Measurements from ENCODE around the gene HYKK.
"Not testable (repeated sequence)": the region's sequence is repeated elsewhere in the genome, so short reads cannot be mapped to it uniquely, and the experiment has no call there.

Gene HYKK

DNA sequence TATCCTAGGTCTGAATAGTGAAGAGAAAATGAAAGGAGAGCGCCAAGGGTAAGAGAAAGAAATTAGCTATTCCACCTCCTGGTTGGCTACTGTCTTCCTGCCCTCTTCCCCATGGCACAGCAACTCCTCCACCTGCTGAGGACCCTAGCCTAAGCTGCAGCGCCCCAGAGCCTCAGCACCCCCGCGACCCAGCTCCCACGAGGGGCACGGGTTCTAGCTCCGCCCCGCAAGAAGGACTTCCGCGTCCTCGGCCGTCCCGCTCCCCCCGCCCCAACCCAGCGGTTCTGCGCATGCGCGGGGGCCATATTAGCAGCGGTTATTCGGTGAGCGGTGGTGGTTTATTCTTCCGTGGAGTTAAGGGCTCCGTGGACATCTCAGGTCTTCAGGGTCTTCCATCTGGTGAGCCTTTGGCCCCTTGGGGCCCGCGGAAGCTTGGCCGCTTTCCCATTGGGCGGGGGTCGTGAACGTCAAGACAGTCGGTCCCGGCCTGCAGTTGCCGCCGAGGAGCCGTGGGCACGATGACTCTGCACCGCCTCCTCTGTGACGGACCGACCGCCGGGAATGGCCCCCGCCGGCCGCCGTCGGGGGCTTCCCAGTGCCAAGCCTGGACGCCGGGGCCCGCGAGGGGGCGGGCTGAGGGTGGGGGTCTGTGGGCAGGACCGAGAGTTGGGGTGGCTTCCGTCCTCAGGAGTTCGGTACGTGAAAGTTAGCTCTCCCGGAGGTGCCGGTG, 32.9 kb downstream of the HYKK start, which contains the start of gene PSMA4:
TSS of gene PSMA4 (plus strand) at position 304 of the 730 bp plus-strand sequence. CDS start 1,484 bp downstream, outside the sequence.
- in situ Hi-C loops (cut with MboI; ENCODE audit: low sequenced_read_pairs), result no loop called here

- in situ Hi-C loops (cut with MboI; ENCODE audit: low sequenced_read_pairs), result no loop called here
These were observed 33.7 kb downstream of the HYKK start for GRCh38 chr15:78540871-78541743.

DNA sequence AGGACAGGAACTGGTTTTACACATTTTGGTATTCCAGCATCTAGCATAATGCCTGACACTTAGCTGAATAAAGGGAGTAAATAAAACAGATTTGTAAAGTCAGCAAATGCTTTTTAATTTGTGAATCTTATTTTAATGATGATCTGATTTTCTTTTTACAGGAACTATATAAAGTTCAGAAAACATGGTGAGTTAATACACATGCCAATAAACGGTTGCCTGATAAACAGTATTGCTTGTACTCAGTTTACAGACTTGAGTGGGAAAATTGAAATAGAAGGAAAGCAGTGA, 34.3 kb downstream of the HYKK start:
- in situ Hi-C loops (cut with MboI; ENCODE audit: low sequenced_read_pairs), result no loop called here

GRCh38 chr15:78542647-78543046, 35.3 kb downstream of the HYKK start:
- in situ Hi-C loops (cut with MboI; ENCODE audit: low sequenced_read_pairs), result no loop called here

GRCh38 chr15:78550194-78550593, 42.8 kb downstream of the HYKK start:
- in situ Hi-C loops (cut with MboI; ENCODE audit: low sequenced_read_pairs), result no loop called here

DNA sequence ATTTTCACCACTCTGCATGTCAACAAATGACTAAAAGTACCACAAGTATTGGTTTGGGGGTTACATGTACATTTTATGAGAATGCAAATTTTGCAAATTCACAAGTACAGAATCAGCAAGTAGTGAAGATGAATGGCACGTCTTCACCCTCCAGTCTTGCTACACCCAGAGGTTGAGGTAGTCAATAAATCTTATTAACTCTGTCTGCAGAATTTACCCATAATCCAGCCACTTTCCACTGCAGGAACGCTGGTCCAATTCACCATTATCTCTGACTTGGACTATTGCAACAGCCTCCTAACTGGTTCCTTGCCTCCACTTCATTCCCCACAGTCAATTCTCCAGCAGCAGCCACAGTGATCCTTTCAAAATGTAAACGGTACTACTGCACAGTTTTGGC, 43.4 kb downstream of the HYKK start:
- in situ Hi-C loops (cut with MboI; ENCODE audit: low sequenced_read_pairs), result no loop called here

DNA sequence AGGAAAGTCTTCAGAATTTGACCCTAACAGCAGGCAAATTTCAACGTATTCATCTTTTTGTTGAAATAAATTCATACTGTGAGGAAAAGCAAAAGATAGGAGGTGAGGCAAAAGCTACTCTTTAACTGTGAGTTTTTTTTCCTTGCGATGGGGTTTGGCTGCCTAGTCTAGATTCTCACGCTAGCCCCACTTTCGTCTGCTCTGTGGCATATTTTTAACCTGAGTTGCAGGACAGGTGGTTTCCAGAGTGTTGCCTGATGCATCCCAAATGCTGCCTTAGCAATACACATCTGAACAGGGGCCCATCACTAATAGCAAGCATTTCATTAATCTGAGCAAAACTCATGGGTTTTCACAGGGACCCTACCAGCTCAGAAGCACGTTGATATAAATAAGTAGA, 44.5 kb downstream of the HYKK start:
- in situ Hi-C loops (cut with MboI; ENCODE audit: low sequenced_read_pairs), result no loop called here

DNA sequence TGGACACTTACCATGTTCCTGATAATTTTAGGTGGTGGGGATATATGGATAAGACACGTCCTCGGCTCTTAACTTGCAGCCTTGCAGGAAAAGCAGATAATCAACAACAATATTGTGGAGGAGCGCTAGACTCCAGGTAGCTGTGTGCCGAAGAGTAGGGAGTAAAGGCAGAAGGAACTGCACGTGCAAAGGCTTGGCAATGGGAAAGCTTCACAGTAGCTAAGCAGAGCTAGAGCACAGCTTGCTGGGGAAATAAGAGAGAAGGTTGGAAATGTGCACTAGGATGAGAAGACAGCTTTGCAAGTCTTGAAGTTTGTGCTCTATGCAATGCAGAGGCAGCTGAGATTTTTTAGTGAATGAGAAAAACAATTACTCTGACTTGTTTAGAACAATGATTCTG, 45.2 kb downstream of the HYKK start:
- in situ Hi-C loops (cut with MboI; ENCODE audit: low sequenced_read_pairs), result no loop called here

- in situ Hi-C loops (cut with MboI; ENCODE audit: low sequenced_read_pairs), result not testable (repeated sequence)
These were observed 52.8 kb downstream of the HYKK start for GRCh38 chr15:78560201-78560600.

DNA sequence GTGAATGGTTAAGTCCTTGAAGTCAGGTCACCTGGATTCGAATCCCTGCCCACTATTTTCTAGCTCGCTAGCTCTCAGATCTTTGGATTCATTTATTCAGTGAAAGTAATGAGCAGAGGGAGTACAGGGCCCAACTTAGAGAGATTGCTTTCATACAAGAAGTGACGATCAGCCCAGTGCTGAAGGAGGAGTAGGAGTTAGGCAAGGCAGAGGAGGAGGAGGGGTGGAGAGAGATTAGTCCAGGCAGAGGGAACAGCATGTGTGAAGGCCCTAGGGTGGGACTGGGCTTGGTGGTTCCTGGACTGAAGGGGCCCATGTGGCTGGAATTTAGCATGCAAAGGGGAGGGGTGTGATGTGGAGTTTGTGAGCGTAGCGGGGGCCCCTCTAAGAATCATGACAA, 54.1 kb downstream of the HYKK start:
- in situ Hi-C loops (cut with MboI; ENCODE audit: low sequenced_read_pairs), result no loop called here

- in situ Hi-C loops (cut with MboI; ENCODE audit: low sequenced_read_pairs), result no loop called here
These were observed 55.7 kb downstream of the HYKK start for GRCh38 chr15:78563092-78563491.

- in situ Hi-C loops (cut with MboI; ENCODE audit: low sequenced_read_pairs), result no loop called here
These were observed 57.3 kb downstream of the HYKK start for GRCh38 chr15:78564743-78565096.

- in situ Hi-C loops (cut with MboI; ENCODE audit: low sequenced_read_pairs), result no loop called here
These were observed 57.9 kb downstream of the HYKK start, which contains the start of gene CHRNA5 for GRCh38 chr15:78565097-78565950. TSS of gene CHRNA5 (plus strand) at chr15:78565520. CDS start at chr15:78565720, 200 bp downstream.

GRCh38 chr15:78565951-78566774, 58.8 kb downstream of the HYKK start:
- in situ Hi-C loops (cut with MboI; ENCODE audit: low sequenced_read_pairs), result no loop called here

GRCh38 chr15:78567531-78567930, 60.2 kb downstream of the HYKK start:
- in situ Hi-C loops (cut with MboI; ENCODE audit: low sequenced_read_pairs), result no loop called here

GRCh38 chr15:78570710-78571109, 63.3 kb downstream of the HYKK start:
- in situ Hi-C loops (cut with MboI; ENCODE audit: low sequenced_read_pairs), result no loop called here

DNA sequence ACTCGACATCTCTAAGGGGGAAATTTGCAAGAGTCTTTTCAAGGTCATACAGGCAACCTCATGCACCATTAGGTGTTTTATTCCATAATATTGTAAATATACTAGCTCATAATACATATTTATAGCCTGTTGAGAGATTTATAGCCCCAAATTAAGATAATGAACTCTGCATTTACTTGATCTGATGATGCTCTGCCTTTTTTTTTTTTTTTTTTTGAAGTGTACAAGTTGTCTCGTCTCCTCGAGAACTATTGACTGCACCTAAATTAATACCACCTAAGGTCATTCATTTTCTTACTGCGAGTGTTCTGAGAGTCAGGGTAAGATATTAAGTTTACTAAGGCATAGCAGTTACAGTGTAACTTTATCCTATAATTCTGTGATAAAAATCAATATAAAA, 64.0 kb downstream of the HYKK start:
- in situ Hi-C loops (cut with MboI; ENCODE audit: low sequenced_read_pairs), result no loop called here

DNA sequence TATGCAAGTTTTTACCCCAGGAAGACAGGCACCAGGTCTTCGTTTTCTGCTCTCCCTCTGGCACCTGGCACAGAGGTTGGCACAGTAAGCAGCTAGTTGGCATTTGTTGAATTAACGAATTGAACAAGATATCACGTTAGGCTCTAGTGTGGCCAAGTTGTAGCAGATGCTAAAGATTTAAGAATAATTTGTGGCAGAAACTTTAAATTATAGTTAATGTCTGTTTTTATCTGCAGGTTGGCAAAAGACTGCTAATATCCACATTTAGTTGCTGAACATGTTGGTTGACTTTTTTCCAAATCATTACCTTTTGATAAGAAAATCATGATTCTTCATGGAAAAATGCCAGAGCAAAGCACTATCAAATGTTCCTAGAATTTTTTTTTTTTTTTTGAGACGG, 66.0 kb downstream of the HYKK start:
- in situ Hi-C loops (cut with MboI; ENCODE audit: low sequenced_read_pairs), result no loop called here

- in situ Hi-C loops (cut with MboI; ENCODE audit: low sequenced_read_pairs), result no loop called here
These were observed 67.6 kb downstream of the HYKK start for GRCh38 chr15:78574944-78575343.
